LNCAP (cell line): ENCODE measurements around the gene ATP4B.

Experiments
- TF ChIP-seq, protein P1 (sequence below): fragments of 450-650 bp; IDR thresholded peaks from 2 replicates; pipeline ENCODE4 v1.5.1; 2017; ENCODE audit warnings: mild to moderate bottlenecking

Gene ATP4B

DNA sequence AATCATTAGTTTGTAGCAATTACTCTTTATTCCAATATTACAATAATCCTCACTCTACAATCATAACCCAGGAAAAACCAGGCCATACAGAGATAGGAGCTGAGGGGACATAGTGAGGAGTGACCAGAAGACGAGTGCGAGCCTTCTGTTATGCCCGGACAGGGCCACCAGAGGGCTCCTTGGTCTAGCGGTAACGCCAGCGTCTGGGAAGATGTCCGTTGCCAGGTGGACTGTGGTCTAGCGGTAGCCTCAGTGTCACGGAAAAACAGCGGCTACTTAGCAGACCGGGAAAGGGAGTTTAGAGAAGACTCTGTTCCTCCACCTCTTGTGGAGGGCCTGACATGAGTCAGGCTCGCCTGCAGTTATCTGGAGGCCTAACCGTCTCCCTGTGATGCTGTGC, 36.5 kb downstream of the ATP4B start:
- TF ChIP-seq, protein P1, sequence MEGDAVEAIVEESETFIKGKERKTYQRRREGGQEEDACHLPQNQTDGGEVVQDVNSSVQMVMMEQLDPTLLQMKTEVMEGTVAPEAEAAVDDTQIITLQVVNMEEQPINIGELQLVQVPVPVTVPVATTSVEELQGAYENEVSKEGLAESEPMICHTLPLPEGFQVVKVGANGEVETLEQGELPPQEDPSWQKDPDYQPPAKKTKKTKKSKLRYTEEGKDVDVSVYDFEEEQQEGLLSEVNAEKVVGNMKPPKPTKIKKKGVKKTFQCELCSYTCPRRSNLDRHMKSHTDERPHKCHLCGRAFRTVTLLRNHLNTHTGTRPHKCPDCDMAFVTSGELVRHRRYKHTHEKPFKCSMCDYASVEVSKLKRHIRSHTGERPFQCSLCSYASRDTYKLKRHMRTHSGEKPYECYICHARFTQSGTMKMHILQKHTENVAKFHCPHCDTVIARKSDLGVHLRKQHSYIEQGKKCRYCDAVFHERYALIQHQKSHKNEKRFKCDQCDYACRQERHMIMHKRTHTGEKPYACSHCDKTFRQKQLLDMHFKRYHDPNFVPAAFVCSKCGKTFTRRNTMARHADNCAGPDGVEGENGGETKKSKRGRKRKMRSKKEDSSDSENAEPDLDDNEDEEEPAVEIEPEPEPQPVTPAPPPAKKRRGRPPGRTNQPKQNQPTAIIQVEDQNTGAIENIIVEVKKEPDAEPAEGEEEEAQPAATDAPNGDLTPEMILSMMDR, result peak; percentile 47; the same call in 1 of the 2 replicates

DNA sequence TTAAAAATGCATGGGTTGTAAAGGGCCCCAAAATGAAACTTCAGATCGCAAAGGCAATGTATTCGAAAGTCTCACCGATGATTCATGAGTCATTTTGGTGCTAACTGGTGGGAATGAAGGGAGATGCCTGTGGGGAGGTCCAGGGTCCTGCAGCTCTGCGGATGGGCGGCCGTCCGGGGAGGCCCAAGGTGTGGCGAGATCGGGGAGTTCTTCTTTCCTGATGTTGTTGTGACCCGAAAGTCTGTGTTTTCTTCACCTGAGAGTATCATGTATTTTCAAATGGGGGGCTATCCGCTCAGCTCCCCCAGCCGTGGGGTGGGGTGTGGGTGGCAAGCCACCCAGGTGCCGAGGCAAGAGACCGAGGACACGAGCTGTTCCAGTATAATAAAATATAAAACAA, 37.0 kb downstream of the ATP4B start:
- TF ChIP-seq, protein P1, result no peak

DNA sequence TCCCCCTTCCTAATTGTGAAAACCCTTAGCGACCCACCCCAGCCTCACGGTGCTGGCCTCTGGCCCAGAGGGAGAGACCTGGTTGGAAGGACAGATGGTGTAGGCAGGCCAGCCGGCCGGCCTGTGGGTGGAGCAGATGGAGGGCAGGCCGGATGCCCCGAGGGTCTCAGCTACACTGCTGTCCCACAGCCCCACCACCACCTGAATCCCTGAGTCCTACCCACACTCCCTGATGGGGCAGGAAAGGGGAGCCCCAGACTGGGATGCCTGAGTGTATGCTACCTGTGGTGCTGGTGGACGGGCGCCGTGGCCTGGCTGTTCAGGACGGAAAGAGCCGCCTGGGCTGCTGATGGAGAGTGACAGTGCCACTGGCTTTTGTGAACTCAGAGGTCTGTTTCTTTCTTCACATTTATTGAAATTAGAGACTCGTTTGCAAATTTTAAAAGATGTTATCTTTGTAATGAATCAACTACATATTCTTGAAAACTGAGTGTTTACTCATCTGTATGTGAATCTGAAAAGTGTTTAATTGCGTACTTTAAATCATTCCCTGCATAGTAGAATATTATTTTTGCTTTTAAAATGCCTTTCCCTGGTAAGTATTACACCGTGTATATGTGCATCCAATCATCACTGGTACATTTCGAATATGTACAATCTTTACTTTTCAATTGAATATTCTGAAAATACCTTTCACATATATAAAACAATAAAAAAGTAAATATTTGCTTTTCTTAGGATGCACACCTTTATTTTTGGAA, 37.8 kb downstream of the ATP4B start:
- TF ChIP-seq, protein P1, result no peak

DNA sequence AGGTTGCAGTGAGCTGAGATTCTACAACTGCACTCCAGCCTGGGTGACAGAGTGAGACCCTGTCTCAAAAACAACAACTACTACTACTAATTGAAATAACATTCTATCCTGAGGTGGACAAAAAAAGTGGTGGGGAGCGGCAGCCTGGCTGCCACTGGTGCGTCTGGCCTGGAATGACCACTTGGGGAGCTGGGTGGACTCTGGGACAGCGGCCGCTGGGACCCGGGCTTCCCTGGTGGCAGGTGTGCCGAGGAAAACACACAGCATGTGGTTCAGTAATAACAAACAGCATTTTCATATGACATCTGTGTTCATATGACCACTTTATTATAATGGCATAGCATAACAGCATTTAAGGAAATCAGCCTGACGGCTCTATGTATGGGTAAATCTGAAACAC, 39.5 kb downstream of the ATP4B start:
- TF ChIP-seq, protein P1, result no peak

DNA sequence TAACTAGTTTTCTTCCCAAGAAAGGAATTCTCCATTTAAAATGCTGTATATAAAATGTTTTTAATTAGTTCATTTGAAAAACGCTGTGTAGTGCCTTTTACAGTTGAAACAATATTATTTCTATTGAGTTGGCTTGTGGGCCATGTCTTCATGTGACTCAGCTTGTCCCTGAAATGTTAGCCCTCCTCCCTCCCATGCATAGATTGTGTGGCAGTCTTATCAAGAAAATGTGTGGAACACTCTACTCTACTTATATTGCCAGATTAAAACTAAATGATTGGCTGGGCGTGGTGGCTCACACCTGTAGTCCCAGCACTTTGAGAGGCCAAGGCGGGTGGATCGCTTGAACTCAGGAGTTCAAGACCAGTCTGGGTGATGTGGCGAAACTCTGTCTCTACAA, 40.0 kb downstream of the ATP4B start:
- TF ChIP-seq, protein P1, result no peak

DNA sequence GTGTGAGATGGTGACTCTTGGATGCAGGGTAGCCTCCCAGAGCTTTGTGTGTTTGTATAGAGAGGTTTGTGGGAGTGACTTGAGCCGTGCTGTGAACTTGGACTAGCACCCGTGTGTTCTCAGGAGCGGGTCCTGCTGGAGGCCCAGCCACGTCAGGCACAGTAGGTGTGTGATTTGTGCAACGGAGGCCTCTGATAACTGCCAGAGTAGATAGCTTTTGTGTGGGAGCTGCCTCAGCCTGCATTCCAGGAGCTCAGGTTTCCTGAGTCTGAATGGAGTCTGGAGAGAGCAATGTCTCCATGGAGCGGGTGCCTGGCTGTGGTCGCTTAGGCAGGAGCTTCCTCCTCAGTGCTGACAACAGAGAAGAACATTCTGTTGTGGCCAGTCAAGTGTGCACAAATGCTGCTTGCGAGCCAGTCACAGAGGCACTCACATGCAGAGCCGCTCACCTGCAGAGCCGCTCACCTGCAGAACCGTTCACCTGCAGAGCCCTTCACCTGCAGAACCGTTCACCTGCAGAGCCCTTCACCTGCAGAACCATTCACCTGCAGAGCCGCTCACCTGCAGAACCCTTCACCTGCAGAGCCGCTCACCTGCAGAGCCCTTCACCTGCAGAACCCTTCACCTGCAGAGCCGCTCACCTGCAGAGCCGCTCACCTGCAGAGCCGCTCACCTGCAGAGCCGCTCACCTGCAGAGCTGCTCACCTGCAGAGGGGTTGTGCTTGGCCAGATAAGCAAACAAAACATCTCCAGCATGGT, 40.8 kb downstream of the ATP4B start:
- TF ChIP-seq, protein P1, result no peak

DNA sequence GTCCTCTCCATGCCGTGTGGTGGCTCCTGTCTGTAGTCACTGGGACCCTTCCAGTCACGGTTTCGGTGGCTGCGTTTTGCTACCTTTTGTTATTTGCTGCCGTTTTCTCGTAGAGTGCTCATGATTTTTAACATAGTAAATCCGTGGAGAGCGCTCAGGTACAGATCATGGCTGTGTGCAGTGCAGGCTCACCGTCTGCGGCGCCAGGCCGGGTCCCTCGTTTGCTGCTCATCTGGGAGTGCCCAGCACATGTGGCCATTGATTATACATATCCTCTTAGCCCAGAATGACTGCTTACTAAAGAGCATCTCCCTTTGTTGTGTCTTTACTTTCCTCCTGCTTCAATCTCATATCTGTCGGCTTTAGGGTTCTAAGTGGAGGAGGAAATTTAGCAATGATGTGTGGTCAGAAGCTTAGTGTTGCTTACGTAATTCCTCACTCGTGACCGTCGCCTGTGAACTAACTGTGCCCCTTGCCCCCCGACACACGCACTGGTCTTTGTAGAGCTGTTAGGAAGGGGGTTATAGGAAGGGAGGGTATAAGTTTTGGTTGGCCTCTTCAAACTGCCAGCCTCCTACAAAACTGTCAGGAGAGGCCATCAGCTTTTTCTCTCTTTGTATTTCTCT, 41.6 kb downstream of the ATP4B start:
- TF ChIP-seq, protein P1, result no peak
